Neural progenitor cell (in vitro differentiated cells): Measurements from ENCODE around the gene CLEC11A. TPM values are rescaled to one million over a fixed set of nuclear protein-coding genes. Genes with fewer than 3 reads are reported as not detected.

Source experiments
- DNase-seq: peaks from one replicate; pipeline ENCODE4 v3.0.0-alpha.2; 2016; ENCODE audit warnings: low spot score
- H2AFZ ChIP-seq: fragments of 200-600 bp; sonication (generic); replicated peaks from 2 replicates; pipeline ENCODE4 v1.6.1; 2016; ENCODE audit warnings: antibody characterized with exemption
- H3F3A ChIP-seq: fragments of 200-600 bp; sonication (generic); 2 replicates; pipeline ENCODE4 v1.6.1; 2016; ENCODE audit warnings: antibody characterized with exemption, low read depth
- H3K27ac ChIP-seq: fragments of 200-600 bp; sonication (generic); 2 replicates; pipeline ENCODE4 v1.5.1; 2016; ENCODE audit warnings: mild to moderate bottlenecking
- H3K27me3 ChIP-seq: fragments of 200-600 bp; sonication (generic); 2 replicates; pipeline ENCODE4 v1.6.1; 2016; ENCODE audit warnings: mild to moderate bottlenecking, moderate library complexity
- H3K36me3 ChIP-seq: fragments of 200-600 bp; sonication (generic); 2 replicates; pipeline ENCODE4 v1.5.1; 2016
- H3K4me1 ChIP-seq: fragments of 200-600 bp; sonication (generic); 2 replicates; pipeline ENCODE4 v1.6.1; 2016; ENCODE audit warnings: mixed run types
- H3K4me2 ChIP-seq: fragments of 200-600 bp; sonication (generic); 2 replicates; pipeline ENCODE4 v1.6.1; 2016
- H3K4me3 ChIP-seq: fragments of 200-600 bp; sonication (generic); 2 replicates; pipeline ENCODE4 v1.5.1; 2016
- H3K79me2 ChIP-seq: fragments of 200-600 bp; sonication (generic); 2 replicates; pipeline ENCODE4 v1.6.1; 2016; ENCODE audit warnings: low read depth
- H3K9ac ChIP-seq: fragments of 200-600 bp; sonication (generic); 2 replicates; pipeline ENCODE4 v1.6.1; 2016
- H3K9me3 ChIP-seq: fragments of 200-600 bp; sonication (generic); 2 replicates; pipeline ENCODE4 v1.5.1; 2016; ENCODE audit warnings: low read depth
- H4K20me1 ChIP-seq: fragments of 200-600 bp; sonication (generic); 2 replicates; pipeline ENCODE4 v1.6.1; 2016; ENCODE audit warnings: low read depth
- H3K27ac Mint-ChIP-seq: 3 replicates; pipeline ENCODE4 v1.8.0; 2021; ENCODE audit warnings: mixed read lengths
- H3K27me3 Mint-ChIP-seq: 2 replicates; pipeline ENCODE4 v1.8.0; 2022; ENCODE audit warnings: low read depth, mild to moderate bottlenecking, inconsistent platforms, moderate library complexity, mixed read lengths; ENCODE audit not compliant: insufficient read depth
- H3K36me3 Mint-ChIP-seq: 3 replicates; pipeline ENCODE4 v1.8.0; 2021; ENCODE audit warnings: mixed read lengths
- H3K4me1 Mint-ChIP-seq: 3 replicates; pipeline ENCODE4 v1.8.0; 2021; ENCODE audit warnings: mixed read lengths
- H3K4me3 Mint-ChIP-seq: 3 replicates; pipeline ENCODE4 v1.8.0; 2021; ENCODE audit warnings: mild to moderate bottlenecking, moderate library complexity, mixed read lengths
- H3K9me3 Mint-ChIP-seq: 3 replicates; pipeline ENCODE4 v1.8.0; 2020; ENCODE audit warnings: mixed read lengths
- EZH2 ChIP-seq: fragments of 200-600 bp; sonication (generic); IDR thresholded peaks from 2 replicates; pipeline ENCODE4 v1.6.1; 2017; ENCODE audit warnings: antibody characterized with exemption, mild to moderate bottlenecking, moderate library complexity
- EZH2phosphoT487 ChIP-seq: fragments of 200-600 bp; sonication (generic); IDR thresholded peaks from 2 replicates; pipeline ENCODE4 v1.6.1; 2017; ENCODE audit warnings: antibody characterized with exemption
- total RNA-seq: library from RNA; depleted of rRNA; stranded (reverse); fragments of >200 nt; gene quantifications from 2 replicates; pipeline ENCODE4 v1.2.3, GENCODE V29; 2015; ENCODE audit warnings: low replicate concordance
- TF ChIP-seq, protein P1 (sequence below): fragments of 200-600 bp; sonication (generic); IDR thresholded peaks from 2 replicates; pipeline ENCODE4 v1.5.1; 2017; ENCODE audit warnings: antibody characterized with exemption, mild to moderate bottlenecking

Gene CLEC11A
- total RNA-seq, 1 donor from 2014 or later: 0.09 TPM

DNA sequence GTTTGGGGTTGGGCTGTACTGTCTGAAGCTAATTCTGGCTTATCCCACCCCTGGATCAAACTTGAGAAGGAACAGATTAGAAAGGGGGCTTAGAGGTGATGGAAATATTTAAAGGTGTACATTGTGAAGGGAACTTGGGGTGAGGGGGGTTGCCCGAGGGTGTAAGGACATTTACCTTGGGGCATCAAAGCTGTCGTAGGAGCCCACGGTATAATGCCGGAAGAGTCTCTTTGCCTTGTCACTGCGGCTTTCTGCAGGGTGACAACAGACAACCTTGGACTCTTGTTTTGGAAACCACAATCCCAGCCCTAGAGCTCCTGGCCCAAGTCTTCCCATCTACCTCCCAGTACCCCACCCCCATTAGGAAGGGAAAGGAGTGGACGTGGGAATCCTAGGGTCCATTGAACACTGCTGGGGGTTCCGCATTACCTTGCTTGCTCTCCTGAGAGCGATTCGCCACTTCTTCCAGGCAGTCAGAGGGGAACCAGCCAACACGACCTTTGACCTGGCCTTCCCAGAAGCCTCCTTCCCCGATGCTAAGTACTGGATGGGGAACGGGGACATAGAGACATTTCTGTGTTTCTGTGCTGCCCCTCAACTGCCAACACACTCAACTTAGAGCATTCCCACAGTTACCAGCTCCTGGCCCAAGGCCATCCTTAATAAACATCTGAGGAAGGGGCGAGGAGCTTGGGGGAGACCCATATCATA is 25.6 kb upstream of the CLEC11A start:
- Histone ChIP-seq H2AFZ (no peak overlapping the region), H3K4me2 (no peak overlapping the region), H3K79me2 (no peaks in the 10 kb centered on the region), H3K27me3 (peaks cover 99% of the 10 kb centered on the region), H4K20me1 (peaks cover 32% of the 10 kb centered on the region), H3K4me1 (peaks cover 4% of the 10 kb centered on the region), H3K36me3 (no peaks in the 10 kb centered on the region), H3K4me3 (no peak overlapping the region), H3K9ac (no peak overlapping the region), H3K27ac (no peak overlapping the region), H3K9me3 (no peaks in the 10 kb centered on the region), H3F3A (no peaks in the 10 kb centered on the region)
- Mint-ChIP-seq H3K27me3 (peaks cover 29% of the 10 kb centered on the region), H3K27ac (no peak overlapping the region), H3K9me3 (no peaks in the 10 kb centered on the region), H3K4me3 (no peak overlapping the region), H3K36me3 (peaks cover 9% of the 10 kb centered on the region), H3K4me1 (peaks cover 14% of the 10 kb centered on the region)
- TF ChIP-seq, protein P1, sequence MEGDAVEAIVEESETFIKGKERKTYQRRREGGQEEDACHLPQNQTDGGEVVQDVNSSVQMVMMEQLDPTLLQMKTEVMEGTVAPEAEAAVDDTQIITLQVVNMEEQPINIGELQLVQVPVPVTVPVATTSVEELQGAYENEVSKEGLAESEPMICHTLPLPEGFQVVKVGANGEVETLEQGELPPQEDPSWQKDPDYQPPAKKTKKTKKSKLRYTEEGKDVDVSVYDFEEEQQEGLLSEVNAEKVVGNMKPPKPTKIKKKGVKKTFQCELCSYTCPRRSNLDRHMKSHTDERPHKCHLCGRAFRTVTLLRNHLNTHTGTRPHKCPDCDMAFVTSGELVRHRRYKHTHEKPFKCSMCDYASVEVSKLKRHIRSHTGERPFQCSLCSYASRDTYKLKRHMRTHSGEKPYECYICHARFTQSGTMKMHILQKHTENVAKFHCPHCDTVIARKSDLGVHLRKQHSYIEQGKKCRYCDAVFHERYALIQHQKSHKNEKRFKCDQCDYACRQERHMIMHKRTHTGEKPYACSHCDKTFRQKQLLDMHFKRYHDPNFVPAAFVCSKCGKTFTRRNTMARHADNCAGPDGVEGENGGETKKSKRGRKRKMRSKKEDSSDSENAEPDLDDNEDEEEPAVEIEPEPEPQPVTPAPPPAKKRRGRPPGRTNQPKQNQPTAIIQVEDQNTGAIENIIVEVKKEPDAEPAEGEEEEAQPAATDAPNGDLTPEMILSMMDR: no peak
- TF ChIP-seq EZH2 (no peak), EZH2phosphoT487 (no peak)
- no peak for DNase-seq

DNA sequence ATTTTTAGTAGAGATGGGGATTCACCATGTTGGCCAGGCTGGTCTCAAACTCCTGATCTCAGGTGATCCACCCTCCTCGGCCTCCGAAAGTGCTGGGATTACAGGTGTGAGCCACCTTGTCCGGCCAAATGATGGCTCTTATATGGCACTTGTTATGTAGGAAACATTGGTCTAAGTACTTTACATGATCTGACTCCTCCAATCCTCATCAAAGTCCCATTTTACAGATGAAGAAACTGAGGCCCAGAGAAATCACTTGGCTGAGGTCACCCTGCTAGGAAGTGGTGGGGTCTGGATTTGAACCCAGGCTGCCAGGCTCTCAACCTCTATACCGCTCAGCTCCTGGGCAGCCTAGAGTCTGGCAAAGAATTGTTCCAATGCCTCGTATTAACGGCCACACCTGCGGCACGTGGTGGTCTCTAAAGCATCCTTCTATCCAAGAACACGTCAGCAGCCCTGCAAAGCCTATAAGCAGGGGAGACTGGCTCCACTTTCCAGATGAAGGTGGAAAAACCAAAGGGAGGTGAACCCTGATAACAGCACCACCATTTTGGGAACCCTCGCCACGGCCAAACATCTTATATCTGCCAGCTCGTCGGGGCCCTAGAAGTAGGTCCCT is 21.7 kb upstream of the CLEC11A start:
- Mint-ChIP-seq H3K9me3 (no peaks in the 10 kb centered on the region), H3K4me3 (no peak overlapping the region), H3K27me3 (peaks cover 9% of the 10 kb centered on the region), H3K4me1 (peaks cover 6% of the 10 kb centered on the region), H3K27ac (no peak overlapping the region), H3K36me3 (peaks cover 10% of the 10 kb centered on the region)
- Histone ChIP-seq H2AFZ (no peak overlapping the region), H3K4me1 (no peaks in the 10 kb centered on the region), H3K4me2 (no peak overlapping the region), H3K9me3 (no peaks in the 10 kb centered on the region), H3K36me3 (no peaks in the 10 kb centered on the region), H4K20me1 (peaks cover 2% of the 10 kb centered on the region), H3F3A (no peaks in the 10 kb centered on the region), H3K79me2 (no peaks in the 10 kb centered on the region), H3K27me3 (peaks cover 92% of the 10 kb centered on the region), H3K27ac (no peak overlapping the region), H3K4me3 (no peak overlapping the region), H3K9ac (no peak overlapping the region)
- TF ChIP-seq EZH2: no peak
- no peak for DNase-seq

DNA sequence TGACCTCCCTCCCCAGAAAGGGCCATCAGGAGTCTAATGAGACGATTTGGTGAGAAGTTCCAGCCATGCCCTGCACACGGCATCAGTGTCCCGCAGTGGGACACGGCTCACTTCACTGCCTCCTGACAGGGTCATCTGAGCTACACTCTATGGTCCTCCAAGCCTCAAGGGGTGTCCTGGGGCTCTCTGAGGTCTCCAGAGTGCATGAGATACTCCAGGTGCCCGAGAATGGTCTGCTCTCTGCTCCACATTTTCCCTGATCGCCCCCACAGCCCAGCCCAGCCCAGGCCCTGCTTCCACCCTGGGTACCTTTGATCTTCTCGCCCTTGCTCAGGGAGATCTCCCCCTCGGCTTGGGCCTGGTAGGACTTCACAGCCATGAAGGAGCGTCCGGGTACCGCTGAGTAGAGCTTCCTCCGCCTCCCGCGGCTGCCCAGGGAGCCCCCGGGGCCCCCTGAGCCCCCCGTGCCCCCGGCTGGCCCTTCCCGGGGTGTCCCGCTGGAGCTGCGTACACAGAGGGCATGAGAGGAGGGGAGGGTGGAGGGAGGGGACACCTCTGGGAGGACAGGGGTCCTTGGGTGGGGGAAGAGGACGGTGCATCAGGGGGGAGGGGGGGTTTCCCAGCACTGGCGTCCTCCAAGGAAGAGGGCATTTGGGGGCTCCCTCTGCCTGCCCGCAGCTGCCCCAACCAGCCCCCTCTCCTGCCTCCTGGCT is 20.9 kb upstream of the CLEC11A start:
- Histone ChIP-seq H3K79me2 (no peaks in the 10 kb centered on the region), H2AFZ (no peak overlapping the region), H4K20me1 (no peaks in the 10 kb centered on the region), H3K27me3 (peaks cover 83% of the 10 kb centered on the region), H3K27ac (no peak overlapping the region), H3K4me1 (no peaks in the 10 kb centered on the region), H3K4me3 (no peak overlapping the region), H3F3A (no peaks in the 10 kb centered on the region), H3K4me2 (no peak overlapping the region), H3K9me3 (no peaks in the 10 kb centered on the region), H3K9ac (no peak overlapping the region), H3K36me3 (no peaks in the 10 kb centered on the region)
- Mint-ChIP-seq H3K27me3 (peaks cover 6% of the 10 kb centered on the region), H3K4me1 (peaks cover 7% of the 10 kb centered on the region), H3K36me3 (peaks cover 10% of the 10 kb centered on the region), H3K27ac (no peak overlapping the region), H3K9me3 (no peaks in the 10 kb centered on the region), H3K4me3 (no peak overlapping the region)
- no peak for DNase-seq
- TF ChIP-seq EZH2phosphoT487 (no peak), EZH2 (no peak)
- TF ChIP-seq, protein P1: no peak
